ENCODE measurements around the gene DTWD1. TPM values are rescaled to one million over a fixed set of nuclear protein-coding genes. Genes with fewer than 3 reads are reported as not detected.
A peak's percentile ranks its signal among the peaks of the same experiment; 100 is the strongest.

The DTWD1 gene
- total and polyA plus RNA-seq, 5 experiments from 2014 or later, result 22.0 to 37.0 (median 25.6) TPM

DNA sequence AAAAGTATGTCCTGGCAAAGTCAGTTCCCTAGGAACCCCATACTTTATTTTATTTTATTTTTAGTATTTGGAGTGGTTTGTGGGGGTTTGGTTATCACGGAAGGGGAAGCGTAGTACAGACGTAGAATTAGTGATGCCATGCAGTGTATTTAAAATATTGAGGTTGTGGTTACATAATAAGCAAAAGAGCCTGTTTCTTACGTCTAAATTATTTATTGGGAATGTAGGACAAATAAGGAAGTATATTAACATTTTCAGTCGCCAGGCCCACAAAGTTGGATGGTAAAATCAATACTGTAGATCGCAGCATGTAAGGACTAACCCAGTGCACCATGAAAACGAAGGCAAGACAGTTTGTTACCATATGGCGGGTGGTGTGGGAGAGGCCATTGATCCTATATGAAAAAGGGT is 558 bp downstream of the DTWD1 start:
- peaks cover 0 to 21% (median 16%) of the 10 kb centered on the region in 3 donors for H3K36me3 Mint-ChIP-seq
- peak overlapping the region in 9 of 10 donors; percentile 97 to 99 (median 99) for H3K27ac Mint-ChIP-seq
- peaks cover 14 to 54% (median 48%) of the 10 kb centered on the region in 4 donors for H3K4me1 Mint-ChIP-seq

DNA sequence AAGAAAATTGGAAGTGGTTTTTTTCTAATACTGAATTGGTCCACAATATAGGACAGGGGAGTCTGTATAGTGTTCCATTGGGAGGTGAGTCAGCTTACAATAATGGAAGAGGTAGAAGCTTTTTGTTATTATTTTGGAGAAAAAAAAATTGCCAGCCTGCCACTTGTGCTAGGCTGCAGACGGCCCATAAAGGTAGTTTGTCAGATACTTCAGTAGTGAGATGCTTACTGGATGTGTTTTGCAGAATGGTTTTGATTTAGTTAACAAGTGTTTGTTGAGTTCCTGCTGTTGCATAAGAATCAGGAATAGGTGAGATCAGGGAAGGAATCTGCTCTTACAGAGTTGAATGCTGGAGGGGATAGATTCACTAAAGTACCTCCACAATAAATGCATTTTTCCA is 1.0 kb downstream of the DTWD1 start:
- peaks cover 0 to 2% (median 0%) of the 10 kb centered on the region in 5 donors for H3K27me3 Mint-ChIP-seq
- peaks cover 0 to 7% (median 7%) of the 10 kb centered on the region in 9 donors for H3K9me3 Mint-ChIP-seq
- ATAC-seq, result no peak
- H3K27ac Mint-ChIP-seq, result peak overlapping the region in 8 of 10 donors; percentile 97 to 99 (median 98)
- POLR2A ChIA-PET, result interaction anchor here (0.6 kb wide), 1 partner anchor 1258 kb away, joined by 3 read pairs; no protein-coding TSS in a partner anchor
- peaks cover 14 to 56% (median 48%) of the 10 kb centered on the region in 4 donors for H3K4me1 Mint-ChIP-seq
- H3K4me3 Mint-ChIP-seq, result peak overlapping the region; percentile 92 to 99 (median 98)
- H3K36me3 Mint-ChIP-seq, result peaks cover 0 to 21% (median 19%) of the 10 kb centered on the region in 3 donors
- no peak for DNase-seq

More for the DNA sequence above, 558 bp downstream of the DTWD1 start:
- POLR2A ChIA-PET, result interaction anchor here (0.6 to 2.0 kb wide), 8 partner anchors 452 to 1483 kb away, joined by 3 to 13 read pairs (median 4); partner anchors contain the start of genes CEP152, COPS2, EID1 and GABPB1
- no peak for ATAC-seq
- Mint-ChIP-seq H3K4me3 (peak overlapping the region; percentile 92 to 99 (median 98)), H3K27me3 (peaks cover 0 to 2% (median 0%) of the 10 kb centered on the region in 5 donors), H3K9me3 (peaks cover 0 to 12% (median 7%) of the 10 kb centered on the region in 9 donors)
- peak in 1 of 10 donors; percentile 7 for DNase-seq

DNA sequence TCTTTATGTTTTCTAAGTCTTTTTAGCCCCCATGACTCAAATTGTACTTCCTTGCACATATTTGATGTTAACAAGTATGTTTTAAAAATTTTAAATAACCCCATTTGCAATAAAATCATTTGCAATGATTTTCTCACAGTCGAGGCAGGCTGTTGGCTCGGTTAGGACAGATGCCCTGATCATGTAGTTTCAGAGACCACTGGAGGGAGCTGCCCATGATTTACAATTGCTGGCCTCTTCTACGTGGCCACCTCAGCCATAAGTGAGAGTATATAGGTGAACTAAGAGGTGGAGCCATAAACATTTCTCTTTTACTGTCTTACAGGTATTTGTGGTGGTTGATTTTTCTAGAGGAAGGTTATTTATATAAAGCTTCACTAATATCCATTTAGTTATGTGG is 1.7 kb downstream of the DTWD1 start:
- Mint-ChIP-seq H3K36me3 (peaks cover 0 to 21% (median 19%) of the 10 kb centered on the region in 3 donors), H3K4me1 (peaks cover 14 to 56% (median 48%) of the 10 kb centered on the region in 4 donors), H3K9me3 (peaks cover 0 to 7% (median 7%) of the 10 kb centered on the region in 9 donors), H3K27ac (peak overlapping the region in 3 of 10 donors; percentile 9 to 97 (median 79)), H3K4me3 (peak overlapping the region in 8 of 10 donors; percentile 1 to 99 (median 96)), H3K27me3 (peaks cover 0 to 2% (median 0%) of the 10 kb centered on the region in 5 donors)
- no peak for DNase-seq
- POLR2A ChIA-PET, result no interaction called here
- ATAC-seq, result no peak

DNA sequence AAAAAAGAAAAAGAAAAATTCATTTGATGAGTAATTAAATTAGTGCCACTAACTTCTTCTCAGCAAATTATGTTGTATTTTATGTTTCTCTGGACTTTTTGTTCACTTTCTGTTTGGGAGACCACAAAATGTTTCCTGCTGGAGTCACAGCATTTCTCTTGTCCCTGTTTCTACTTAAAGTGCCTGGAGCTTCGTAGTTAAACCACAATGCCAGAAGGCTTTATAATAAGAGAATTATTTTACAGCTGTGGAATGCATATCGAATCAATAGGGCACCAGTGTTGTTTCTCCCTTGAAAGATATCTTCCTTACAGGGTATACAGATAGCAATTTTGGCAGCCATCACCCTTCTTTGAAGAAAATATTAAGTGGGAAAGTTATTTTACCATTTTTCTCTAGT is 3.2 kb downstream of the DTWD1 start:
- DNase-seq, result peak in 1 of 10 donors; percentile 10
- peak overlapping the region in 3 of 10 donors; percentile 14 to 49 (median 36) for H3K4me3 Mint-ChIP-seq
- peaks cover 0 to 7% (median 7%) of the 10 kb centered on the region in 9 donors for H3K9me3 Mint-ChIP-seq
- peak overlapping the region in 5 of 10 donors; percentile 26 to 73 (median 38) for H3K27ac Mint-ChIP-seq
- peaks cover 0 to 2% (median 0%) of the 10 kb centered on the region in 5 donors for H3K27me3 Mint-ChIP-seq
- H3K4me1 Mint-ChIP-seq, result peaks cover 12 to 51% (median 46%) of the 10 kb centered on the region in 4 donors
- peaks cover 0 to 26% (median 22%) of the 10 kb centered on the region in 3 donors for H3K36me3 Mint-ChIP-seq
- POLR2A ChIA-PET, result no interaction called here
- ATAC-seq, result no peak

DNA sequence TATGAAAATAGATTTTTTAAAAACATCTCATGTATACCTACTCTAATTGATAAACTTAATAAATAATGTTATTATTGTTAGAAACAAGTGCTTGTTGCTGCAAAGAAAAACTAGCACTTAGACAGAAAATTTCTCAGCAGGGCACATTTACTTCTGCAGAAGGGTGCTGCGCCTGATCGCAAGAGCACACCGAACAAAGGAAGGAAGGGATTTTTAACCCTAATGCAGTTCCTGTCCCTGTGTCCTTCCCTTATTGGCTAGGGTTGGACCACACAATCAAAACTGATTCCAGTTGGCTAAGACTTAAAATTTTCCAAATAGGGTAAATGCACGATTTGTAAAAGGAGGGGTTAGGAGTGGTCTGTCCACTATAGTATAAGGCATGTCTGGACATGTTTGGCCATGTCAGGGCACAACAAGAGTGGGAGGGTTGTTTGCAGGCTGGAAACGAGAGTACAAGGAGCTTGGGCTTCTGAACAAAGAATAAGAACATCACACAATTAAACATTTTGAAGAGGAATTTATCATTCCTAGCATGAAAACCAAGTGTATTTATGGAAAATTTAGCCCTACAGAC is 4.7 kb downstream of the DTWD1 start:
- peaks cover 0 to 2% (median 0%) of the 10 kb centered on the region in 5 donors for H3K27me3 Mint-ChIP-seq
- H3K4me1 Mint-ChIP-seq, result peaks cover 12 to 38% (median 37%) of the 10 kb centered on the region in 4 donors
- ATAC-seq, result no peak
- no peak overlapping the region for H3K4me3 Mint-ChIP-seq
- H3K27ac Mint-ChIP-seq, result no peak overlapping the region
- POLR2A ChIA-PET, result no interaction called here
- peaks cover 0 to 7% (median 7%) of the 10 kb centered on the region in 9 donors for H3K9me3 Mint-ChIP-seq
- peaks cover 0 to 35% (median 20%) of the 10 kb centered on the region in 3 donors for H3K36me3 Mint-ChIP-seq
- DNase-seq, result no peak

DNA sequence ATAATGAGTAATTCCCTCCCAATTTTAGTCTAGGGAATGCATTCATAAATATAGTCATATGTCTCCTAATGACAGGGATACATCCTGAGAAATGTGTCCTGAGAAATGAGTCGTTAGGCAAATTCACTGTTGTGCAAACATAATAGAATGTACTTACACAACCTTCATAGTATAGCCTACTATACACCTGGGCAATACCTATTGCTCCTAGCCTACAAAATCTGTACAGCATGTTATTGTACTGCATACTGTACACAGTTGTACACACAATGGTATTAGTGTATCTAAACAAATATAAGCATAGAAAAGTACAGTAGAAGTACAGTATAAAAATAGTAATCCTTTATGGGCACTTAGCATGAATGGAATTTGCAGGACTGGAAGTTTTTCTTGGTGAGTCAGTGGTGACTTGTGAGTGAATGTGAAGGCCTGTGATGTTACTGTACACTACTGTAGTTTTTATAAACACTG is 6.6 kb downstream of the DTWD1 start:
- no peak for DNase-seq
- peak overlapping the region in 1 of 10 donors; percentile 18 for H3K27ac Mint-ChIP-seq
- H3K36me3 Mint-ChIP-seq, result peaks cover 0 to 37% (median 20%) of the 10 kb centered on the region in 3 donors
- H3K4me3 Mint-ChIP-seq, result no peak overlapping the region
- H3K4me1 Mint-ChIP-seq, result peaks cover 5 to 24% (median 22%) of the 10 kb centered on the region in 4 donors
- H3K27me3 Mint-ChIP-seq, result no peaks in the 10 kb centered on the region
- POLR2A ChIA-PET, result no interaction called here
- peaks cover 0 to 7% (median 7%) of the 10 kb centered on the region in 9 donors for H3K9me3 Mint-ChIP-seq
- no peak for ATAC-seq

DNA sequence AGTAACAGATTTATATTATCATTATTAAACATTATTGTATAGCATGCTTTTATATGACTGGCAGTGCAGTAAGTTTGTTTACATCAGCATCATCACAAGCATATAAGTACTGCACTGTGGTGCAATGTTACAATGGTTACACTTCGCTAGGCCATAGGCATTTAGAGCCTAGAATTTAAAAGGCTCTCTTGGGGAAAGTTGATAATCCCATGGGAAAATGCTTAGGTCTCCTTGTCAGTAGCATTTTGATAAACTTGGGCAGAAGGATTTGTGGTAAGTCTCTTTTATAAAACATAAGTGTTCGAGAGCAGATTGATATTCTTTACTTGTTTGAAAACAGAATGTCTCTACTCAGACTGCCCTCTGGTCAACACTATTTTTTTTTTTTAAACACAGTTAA is 7.5 kb downstream of the DTWD1 start:
- POLR2A ChIA-PET, result no interaction called here

DNA sequence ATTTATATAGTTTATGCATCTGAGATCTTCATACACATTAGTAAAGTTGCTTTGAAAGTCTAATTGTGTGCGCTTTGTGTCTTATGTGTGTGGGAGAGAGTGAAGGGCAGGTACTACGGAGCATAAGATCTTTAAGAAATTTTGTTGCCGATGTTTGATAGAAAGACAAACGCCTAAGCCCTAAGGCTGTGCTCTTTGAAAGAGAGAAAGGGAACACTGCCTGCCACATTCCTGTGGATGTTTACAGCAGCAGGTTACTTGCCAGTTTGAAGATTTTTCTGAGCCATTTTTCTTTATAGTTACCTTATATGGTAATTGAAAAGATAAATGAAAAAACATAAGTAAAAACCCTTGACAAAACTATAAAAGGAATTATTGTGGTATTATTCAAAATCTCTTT is 17.0 kb downstream of the DTWD1 start:
- DNase-seq (no peak), ATAC-seq (no peak)
- no peak overlapping the region for H3K4me3 Mint-ChIP-seq
- H3K9me3 Mint-ChIP-seq, result no peaks in the 10 kb centered on the region
- H3K27ac Mint-ChIP-seq, result peak overlapping the region in 2 of 10 donors; percentile 19 to 39
- H3K4me1 Mint-ChIP-seq, result peaks cover 0 to 3% (median 1%) of the 10 kb centered on the region in 4 donors
- POLR2A ChIA-PET, result no interaction called here
- no peaks in the 10 kb centered on the region for H3K27me3 Mint-ChIP-seq
- peaks cover 0 to 54% (median 10%) of the 10 kb centered on the region in 3 donors for H3K36me3 Mint-ChIP-seq

More for the DNA sequence above, 7.5 kb downstream of the DTWD1 start:
- H3K4me3 Mint-ChIP-seq, result no peak overlapping the region
- H3K4me1 Mint-ChIP-seq, result peaks cover 4 to 16% (median 13%) of the 10 kb centered on the region in 4 donors
- no peak for ATAC-seq
- no peaks in the 10 kb centered on the region for H3K27me3 Mint-ChIP-seq
- H3K27ac Mint-ChIP-seq, result no peak overlapping the region
- peaks cover 0 to 7% (median 7%) of the 10 kb centered on the region in 9 donors for H3K9me3 Mint-ChIP-seq
- H3K36me3 Mint-ChIP-seq, result peaks cover 0 to 41% (median 20%) of the 10 kb centered on the region in 3 donors
- no peak for DNase-seq

DNA sequence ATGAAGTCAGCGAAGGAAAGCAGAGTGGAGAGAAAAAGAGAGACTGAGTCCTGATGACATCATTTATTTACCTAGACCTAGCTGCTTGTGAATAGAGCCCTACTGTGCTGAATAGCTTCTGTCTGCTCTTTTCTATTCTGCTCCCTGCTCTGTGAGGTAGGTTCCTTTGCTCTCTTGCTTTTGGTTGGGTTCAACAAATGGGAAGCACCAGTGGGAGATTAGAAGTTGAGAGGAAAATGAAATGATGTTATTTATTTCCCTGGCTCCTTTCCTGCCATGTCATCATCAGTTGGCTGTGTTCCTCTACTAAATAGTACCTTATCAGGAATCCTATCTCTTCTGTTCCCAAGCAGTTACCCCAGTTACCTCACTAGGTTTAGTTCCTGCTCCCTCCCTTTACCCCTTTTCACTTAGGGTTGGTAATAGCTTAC is 23.5 kb downstream of the DTWD1 start:
- H3K36me3 Mint-ChIP-seq, result peaks cover 0 to 26% (median 2%) of the 10 kb centered on the region in 3 donors

DNA sequence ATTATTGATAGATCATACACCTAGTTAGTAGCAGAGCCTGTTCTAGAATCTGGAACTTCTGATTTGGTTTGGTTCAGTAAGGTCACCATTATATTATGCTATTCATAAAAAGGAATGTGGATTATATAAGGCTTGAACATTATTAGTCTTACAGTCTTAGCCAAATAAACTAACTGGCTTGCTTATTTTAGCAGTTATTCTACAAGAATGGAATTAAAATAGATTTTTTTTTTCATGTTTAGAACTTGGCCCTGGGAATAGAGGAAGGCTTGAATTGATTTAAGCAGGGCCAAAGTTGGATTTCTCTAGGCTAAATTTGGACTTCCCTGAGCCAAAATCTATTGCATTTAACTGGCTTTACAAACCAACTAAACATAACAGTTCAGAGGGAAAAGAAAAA is 24.4 kb downstream of the DTWD1 start:
- DNase-seq, result no peak
- Mint-ChIP-seq H3K4me1 (peaks cover 0 to 1% (median 0%) of the 10 kb centered on the region in 4 donors), H3K9me3 (peaks cover 0 to 4% (median 0%) of the 10 kb centered on the region in 9 donors), H3K27ac (peak overlapping the region in 1 of 10 donors; percentile 64), H3K36me3 (peaks cover 0 to 22% (median 2%) of the 10 kb centered on the region in 3 donors), H3K4me3 (no peak overlapping the region), H3K27me3 (no peaks in the 10 kb centered on the region)
- ATAC-seq, result no peak
- POLR2A ChIA-PET, result no interaction called here

More for the DNA sequence above, 23.5 kb downstream of the DTWD1 start:
- peaks cover 0 to 1% (median 0%) of the 10 kb centered on the region in 4 donors for H3K4me1 Mint-ChIP-seq
- H3K4me3 Mint-ChIP-seq, result no peak overlapping the region
- ATAC-seq, result no peak
- H3K27ac Mint-ChIP-seq, result peak overlapping the region in 3 of 10 donors; percentile 6 to 44 (median 13)
- no peaks in the 10 kb centered on the region for H3K27me3 Mint-ChIP-seq
- no peak for DNase-seq
- POLR2A ChIA-PET, result no interaction called here
- H3K9me3 Mint-ChIP-seq, result peaks cover 0 to 2% (median 0%) of the 10 kb centered on the region in 9 donors

DNA sequence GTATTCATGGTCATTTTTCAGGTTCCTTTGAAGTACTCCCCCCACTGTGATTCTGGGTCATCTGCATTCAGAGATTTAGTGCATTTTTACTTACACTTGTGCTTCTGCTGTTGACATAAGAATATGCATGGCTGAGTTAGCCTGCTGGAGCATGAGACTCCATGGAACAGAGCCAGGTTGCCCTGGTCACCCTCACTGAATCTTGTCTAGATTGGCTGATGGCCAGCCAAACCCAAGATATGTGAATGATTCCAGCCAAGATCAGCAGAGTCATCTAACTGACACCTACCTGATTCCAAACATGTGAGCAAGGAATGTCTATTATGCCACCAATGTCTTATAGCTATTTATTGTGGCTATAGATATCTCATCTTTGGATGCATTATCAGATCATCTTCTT is 25.1 kb downstream of the DTWD1 start:
- Mint-ChIP-seq H3K27ac (peak overlapping the region in 2 of 10 donors; percentile 18 to 63), H3K4me1 (no peaks in the 10 kb centered on the region), H3K36me3 (peaks cover 0 to 17% (median 2%) of the 10 kb centered on the region in 3 donors), H3K27me3 (no peaks in the 10 kb centered on the region), H3K9me3 (peaks cover 0 to 4% (median 0%) of the 10 kb centered on the region in 9 donors), H3K4me3 (no peak overlapping the region)
- POLR2A ChIA-PET, result no interaction called here
- DNase-seq, result no peak
- ATAC-seq, result no peak

DNA sequence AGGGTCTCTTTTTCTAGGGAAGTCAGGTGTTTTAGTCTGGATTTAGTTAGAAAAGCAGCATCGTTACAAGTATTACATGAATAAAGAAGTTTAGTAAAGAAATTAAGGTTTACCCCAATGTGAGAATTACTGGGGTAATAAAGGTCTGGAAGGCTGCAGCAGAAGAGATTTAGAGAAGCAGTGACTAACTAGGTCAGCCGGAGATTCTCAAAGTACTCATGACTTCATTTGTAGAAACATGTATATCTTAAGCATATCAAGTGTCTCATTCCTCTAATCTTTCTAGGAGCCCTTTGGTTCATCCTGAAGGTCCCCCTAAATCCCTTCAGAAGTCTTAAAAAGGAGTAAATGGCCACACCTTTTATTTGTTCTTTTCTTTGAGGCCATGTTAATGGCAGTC is 26.0 kb downstream of the DTWD1 start:
- ATAC-seq (no peak), DNase-seq (no peak)
- Mint-ChIP-seq H3K4me3 (no peak overlapping the region), H3K9me3 (peaks cover 0 to 5% (median 0%) of the 10 kb centered on the region in 9 donors), H3K27ac (no peak overlapping the region), H3K27me3 (no peaks in the 10 kb centered on the region), H3K36me3 (peaks cover 0 to 17% (median 2%) of the 10 kb centered on the region in 3 donors), H3K4me1 (no peaks in the 10 kb centered on the region)
- POLR2A ChIA-PET, result interaction anchor here (1.2 kb wide), 1 partner anchor 8 kb away, joined by 3 read pairs; no protein-coding TSS in a partner anchor

DNA sequence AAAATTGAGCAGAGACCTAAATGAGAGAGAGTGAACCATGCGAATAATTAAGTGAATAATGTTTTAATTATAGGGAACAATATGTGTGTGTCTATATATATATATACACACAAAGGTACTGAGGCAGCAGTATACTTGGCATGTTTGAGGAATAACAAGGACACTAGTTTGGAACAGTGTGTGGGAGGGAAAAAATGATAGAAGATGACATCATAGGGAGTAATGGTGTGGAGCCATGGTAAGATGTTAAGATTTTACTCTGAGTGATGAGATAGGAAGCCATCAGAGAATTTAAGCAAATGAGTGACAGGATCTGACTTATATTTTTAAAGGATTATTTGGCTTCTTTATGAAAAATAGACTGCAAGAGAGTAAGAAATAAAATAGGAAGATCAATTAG is 29.1 kb downstream of the DTWD1 start:
- DNase-seq, result no peak
- Mint-ChIP-seq H3K27ac (no peak overlapping the region), H3K4me3 (no peak overlapping the region), H3K36me3 (peaks cover 2 to 15% (median 3%) of the 10 kb centered on the region in 3 donors), H3K4me1 (no peaks in the 10 kb centered on the region), H3K9me3 (peaks cover 0 to 32% (median 17%) of the 10 kb centered on the region in 9 donors), H3K27me3 (no peaks in the 10 kb centered on the region)
- ATAC-seq, result no peak
- POLR2A ChIA-PET, result no interaction called here

Measured in naive thymus-derived CD8-positive, alpha-beta T cell (primary cell).